GM21515 (cell line): ENCODE data around the gene KRTCAP2.
"Not testable (repeated sequence)": the region's sequence is repeated elsewhere in the genome, so short reads cannot be mapped to it uniquely, and the experiment has no call there.

ENCODE experiments used
- ATAC-seq: cut with Tn5 transposase; IDR thresholded peaks from one replicate; pipeline ENCODE4 v1.9.1; 2021; ENCODE audit not compliant: unreplicated experiment

Gene KRTCAP2

GRCh38 chr1:155200920-155201319 is 27.8 kb upstream of the KRTCAP2 start:
- no peak for ATAC-seq

GRCh38 chr1:155199792-155200191 is 26.7 kb upstream of the KRTCAP2 start:
- ATAC-seq, result no peak

- no peak for ATAC-seq
These were observed 25.4 kb upstream of the KRTCAP2 start for GRCh38 chr1:155198547-155198906.

GRCh38 chr1:155197901-155198546 is 24.9 kb upstream of the KRTCAP2 start:
- ATAC-seq, result no peak

- no peak for ATAC-seq
These were observed 24.0 kb upstream of the KRTCAP2 start for GRCh38 chr1:155196893-155197638.

GRCh38 chr1:155196103-155196892 is 23.2 kb upstream of the KRTCAP2 start:
- ATAC-seq, result no peak

- ATAC-seq, result no peak
These were observed 22.3 kb upstream of the KRTCAP2 start for GRCh38 chr1:155195201-155196102.

GRCh38 chr1:155193991-155194240 is 20.8 kb upstream of the KRTCAP2 start:
- ATAC-seq, result not testable (repeated sequence)

GRCh38 chr1:155193275-155193990 is 20.3 kb upstream of the KRTCAP2 start:
- peak; percentile 54 for ATAC-seq

- ATAC-seq, result no peak
These were observed 19.5 kb upstream of the KRTCAP2 start for GRCh38 chr1:155192346-155193274.

- no peak for ATAC-seq
These were observed 18.8 kb upstream of the KRTCAP2 start for GRCh38 chr1:155191904-155192303.

GRCh38 chr1:155189926-155190325 is 16.8 kb upstream of the KRTCAP2 start:
- ATAC-seq, result not testable (repeated sequence)

- ATAC-seq, result no peak
These were observed 15.2 kb upstream of the KRTCAP2 start for GRCh38 chr1:155188268-155188667.

- no peak for ATAC-seq
These were observed 14.4 kb upstream of the KRTCAP2 start for GRCh38 chr1:155187456-155187891.

- ATAC-seq, result no peak
These were observed 13.8 kb upstream of the KRTCAP2 start for GRCh38 chr1:155186794-155187455.

- ATAC-seq, result no peak
These were observed 13.1 kb upstream of the KRTCAP2 start for GRCh38 chr1:155186067-155186793.

GRCh38 chr1:155185783-155186066 is 12.6 kb upstream of the KRTCAP2 start:
- no peak for ATAC-seq
